Hepatocyte (in vitro differentiated cells): Measurements from ENCODE around the gene RPN2. TPM values are rescaled to one million over a fixed set of nuclear protein-coding genes. Genes with fewer than 3 reads are reported as not detected.

Source experiments
- DNase-seq: peaks from one replicate; pipeline ENCODE4 v3.0.0-alpha.2; 2016; ENCODE audit warnings: low spot score
- H2AFZ ChIP-seq: fragments of 200-600 bp; sonication (generic); 2 replicates; pipeline ENCODE4 v1.6.0; 2016; ENCODE audit warnings: antibody characterized with exemption, mild to moderate bottlenecking
- H3K27ac ChIP-seq: fragments of 200-600 bp; sonication (generic); 2 replicates; pipeline ENCODE4 v1.5.1; 2016; ENCODE audit warnings: mild to moderate bottlenecking
- H3K27me3 ChIP-seq: fragments of 200-600 bp; sonication (generic); 2 replicates; pipeline ENCODE4 v1.6.1; 2016
- H3K36me3 ChIP-seq: fragments of 200-600 bp; sonication (generic); replicated peaks from 2 replicates; pipeline ENCODE4 v1.5.1; 2016; ENCODE audit warnings: low read depth; ENCODE audit not compliant: insufficient read depth
- H3K4me1 ChIP-seq: fragments of 200-600 bp; sonication (generic); 2 replicates; pipeline ENCODE4 v1.5.1; 2016; ENCODE audit warnings: mild to moderate bottlenecking, moderate library complexity; ENCODE audit not compliant: insufficient read depth
- H3K4me2 ChIP-seq: fragments of 200-600 bp; sonication (generic); 2 replicates; pipeline ENCODE4 v1.6.0; 2016
- H3K4me3 ChIP-seq: fragments of 200-600 bp; sonication (generic); 2 replicates; pipeline ENCODE4 v1.5.1; 2016; ENCODE audit warnings: mild to moderate bottlenecking
- H3K79me2 ChIP-seq: fragments of 200-600 bp; sonication (generic); 2 replicates; pipeline ENCODE4 v1.6.0; 2017; ENCODE audit warnings: mild to moderate bottlenecking
- H3K9me2 ChIP-seq: fragments of 200-600 bp; sonication (generic); replicated peaks from 2 replicates; pipeline ENCODE4 v1.6.0; 2017; ENCODE audit warnings: mild to moderate bottlenecking; ENCODE audit not compliant: insufficient read depth
- H3K9me3 ChIP-seq: fragments of 200-600 bp; sonication (generic); 2 replicates; pipeline ENCODE4 v1.5.1; 2016; ENCODE audit warnings: low read depth, mild to moderate bottlenecking
- H4K20me1 ChIP-seq: fragments of 200-600 bp; sonication (generic); 2 replicates; pipeline ENCODE4 v1.6.0; 2016; ENCODE audit warnings: mild to moderate bottlenecking; ENCODE audit not compliant: insufficient read depth, poor library complexity, severe bottlenecking
- CTCF ChIP-seq: fragments of 200-600 bp; sonication (generic); IDR thresholded peaks from 2 replicates; pipeline ENCODE4 v1.5.1; 2016; ENCODE audit warnings: antibody characterized with exemption, mild to moderate bottlenecking; ENCODE audit not compliant: poor library complexity
- EZH2 ChIP-seq: fragments of 200-600 bp; sonication (generic); IDR thresholded peaks from 2 replicates; pipeline ENCODE4 v1.6.1; 2016; ENCODE audit warnings: antibody characterized with exemption, mild to moderate bottlenecking, borderline replicate concordance
- EZH2phosphoT487 ChIP-seq: fragments of 200-600 bp; sonication (generic); IDR thresholded peaks from one replicate; pipeline ENCODE4 v1.6.1; 2018; ENCODE audit warnings: antibody characterized with exemption, mild to moderate bottlenecking, low read depth, moderate library complexity; ENCODE audit not compliant: unreplicated experiment, severe bottlenecking
- WGBS: methylation state at CpG from one replicate; pipeline ENCODE4 v1.1.6; 2016; ENCODE audit warnings: low lambda C conversion rate; ENCODE audit errors: missing lambda C conversion rate; 5-methylcytosine and 5-hydroxymethylcytosine counted together
- polyA plus RNA-seq: library from polyadenylated mRNA; unstranded; fragments of >200 nt; fragmentation: Nextera tagmentation; extraction: Ambion mirVana; gene quantifications from 2 replicates; pipeline ENCODE4 v1.2.1, GENCODE V29; 2016
- total RNA-seq: library from RNA; depleted of rRNA; stranded (reverse); fragments of >200 nt; gene quantifications from 2 replicates; pipeline ENCODE4 v1.2.3, GENCODE V29; 2014

Gene RPN2
- total and polyA plus RNA-seq, 2 experiments from 2014 or later: 325 to 350 TPM

GRCh38 chr20:37218976-37219375, 39.8 kb downstream of the RPN2 start:
- no peak for DNase-seq
- Histone ChIP-seq H2AFZ (no peak overlapping the region), H3K9me3 (no peaks in the 10 kb centered on the region), H3K79me2 (peaks cover 5% of the 10 kb centered on the region), H3K27me3 (no peaks in the 10 kb centered on the region), H3K36me3 (no peaks in the 10 kb centered on the region), H3K9me2 (no peaks in the 10 kb centered on the region), H4K20me1 (no peaks in the 10 kb centered on the region), H3K27ac (no peak overlapping the region), H3K4me1 (no peaks in the 10 kb centered on the region), H3K4me3 (no peak overlapping the region), H3K4me2 (no peak overlapping the region)
- TF ChIP-seq EZH2: no peak
- TF ChIP-seq CTCF: no peak
- no peak for TF ChIP-seq EZH2phosphoT487
- 73% methylated on average over 4 of the region's 4 CpGs for WGBS

- H3K9me2 ChIP-seq: no peaks in the 10 kb centered on the region
- H3K9me3 ChIP-seq: no peaks in the 10 kb centered on the region
- TF ChIP-seq EZH2 (no peak), EZH2phosphoT487 (no peak), CTCF (no peak)
- H3K27ac ChIP-seq: peak overlapping the region; percentile 10
- H3K79me2 ChIP-seq: peaks cover 5% of the 10 kb centered on the region
- WGBS: 81% methylated on average over 10 of the region's 10 CpGs
- no peaks in the 10 kb centered on the region for H3K4me1 ChIP-seq
- H3K36me3 ChIP-seq: no peaks in the 10 kb centered on the region
- no peak for DNase-seq
- H3K27me3 ChIP-seq: no peaks in the 10 kb centered on the region
- H3K4me3 ChIP-seq: no peak overlapping the region
- H3K4me2 ChIP-seq: no peak overlapping the region
- H2AFZ ChIP-seq: no peak overlapping the region
- no peaks in the 10 kb centered on the region for H4K20me1 ChIP-seq
Observed at GRCh38 chr20:37219751-37220668, 40.9 kb downstream of the RPN2 start.

GRCh38 chr20:37220731-37221130, 41.6 kb downstream of the RPN2 start:
- Histone ChIP-seq H3K9me3 (no peaks in the 10 kb centered on the region), H3K27ac (peak overlapping the region; percentile 10), H3K4me1 (no peaks in the 10 kb centered on the region), H3K27me3 (no peaks in the 10 kb centered on the region), H3K36me3 (no peaks in the 10 kb centered on the region), H3K4me2 (no peak overlapping the region), H2AFZ (no peak overlapping the region), H3K9me2 (no peaks in the 10 kb centered on the region), H3K4me3 (no peak overlapping the region), H3K79me2 (peaks cover 5% of the 10 kb centered on the region), H4K20me1 (no peaks in the 10 kb centered on the region)
- peak; percentile 37 for DNase-seq
- no peak for TF ChIP-seq EZH2phosphoT487
- TF ChIP-seq EZH2: no peak
- no peak for TF ChIP-seq CTCF
- WGBS: 28% methylated on average over 3 of the region's 3 CpGs
